Endodermal cell (in vitro differentiated cells): ENCODE results near the gene PTPRT. TPM values are rescaled to one million over a fixed set of nuclear protein-coding genes. Genes with fewer than 3 reads are reported as not detected.

Experiments used
- DNase-seq: peaks from one replicate; pipeline ENCODE4 v3.0.0-alpha.2; 2017
- H3K27ac ChIP-seq: 2 replicates; pipeline ENCODE4 v1.5.1; 2013; ENCODE audit warnings: mild to moderate bottlenecking, low read depth, low read length, moderate library complexity
- H3K27me3 ChIP-seq: 2 replicates; pipeline ENCODE4 v1.6.1; 2013; ENCODE audit warnings: mild to moderate bottlenecking, low read length, moderate library complexity; ENCODE audit not compliant: insufficient read depth, control insufficient read depth, poor library complexity, severe bottlenecking
- H3K36me3 ChIP-seq: 2 replicates; pipeline ENCODE4 v1.7.0; 2013; ENCODE audit warnings: mild to moderate bottlenecking, low read length, moderate library complexity; ENCODE audit not compliant: control insufficient read depth, insufficient read depth
- H3K4me1 ChIP-seq: one replicate; pipeline ENCODE4 v1.7.0; 2013; ENCODE audit warnings: low read length; ENCODE audit not compliant: control insufficient read depth, insufficient read depth
- H3K4me3 ChIP-seq: 2 replicates; pipeline ENCODE4 v1.5.1; 2013; ENCODE audit warnings: mild to moderate bottlenecking, low read length, moderate library complexity
- H3K9ac ChIP-seq: 2 replicates; pipeline ENCODE4 v1.6.1; 2013; ENCODE audit warnings: mild to moderate bottlenecking, low read length, moderate library complexity; ENCODE audit not compliant: poor library complexity, severe bottlenecking; ENCODE audit errors: extremely low read depth
- H3K9me3 ChIP-seq: 2 replicates; pipeline ENCODE4 v1.6.1; 2013; ENCODE audit warnings: mild to moderate bottlenecking, low read length, moderate library complexity; ENCODE audit not compliant: control insufficient read depth
- H3K27ac Mint-ChIP-seq: 2 replicates; pipeline ENCODE4 v1.8.0; 2020; ENCODE audit warnings: mixed read lengths
- H3K27me3 Mint-ChIP-seq: 2 replicates; pipeline ENCODE4 v1.8.0; 2021; ENCODE audit warnings: mild to moderate bottlenecking, mixed read lengths; ENCODE audit not compliant: insufficient read depth
- H3K36me3 Mint-ChIP-seq: 2 replicates; pipeline ENCODE4 v1.8.0; 2020; ENCODE audit warnings: low read depth, mixed read lengths
- H3K4me1 Mint-ChIP-seq: 2 replicates; pipeline ENCODE4 v1.8.0; 2020; ENCODE audit warnings: mixed read lengths
- H3K4me3 Mint-ChIP-seq: 2 replicates; pipeline ENCODE4 v1.8.0; 2020; ENCODE audit warnings: mild to moderate bottlenecking, moderate library complexity, mixed read lengths
- H3K9me3 Mint-ChIP-seq: 2 replicates; pipeline ENCODE4 v1.8.0; 2020; ENCODE audit warnings: mild to moderate bottlenecking, mixed read lengths
- WGBS, 2 experiments: methylation state at CpG; one replicate each; pipeline versions ENCODE4 v1.1.5 to v1.1.7; 2013; ENCODE audit warnings: missing lambda C conversion rate in 2 of 2, mixed read lengths in 1 of 2; ENCODE audit not compliant: insufficient coverage in 1 of 2, insufficient read length in 1 of 2; 5-methylcytosine and 5-hydroxymethylcytosine counted together
- total RNA-seq, 2 donors: library from RNA; stranded (reverse); fragmentation: NEBNext Ultra II Directional in 1 of 2; extraction: Animal tissue kit (Norgen Biotek cat#: 25700) in 1 of 2; gene quantifications; 2 replicates in 1 of 2; 3 replicates in 1 of 2; pipeline ENCODE4 v1.2.1, GENCODE V29; 2021
- TF ChIP-seq, protein P1 (sequence below): fragments of 200-600 bp; sonication (generic); conservative IDR thresholded peaks from 2 replicates; pipeline ENCODE4 v1.5.0; 2021; ENCODE audit warnings: antibody characterized with exemption, mild to moderate bottlenecking

Gene PTPRT
- total RNA-seq, 2 donors from 2014 or later: 2.3 to 2.7 TPM

DNA sequence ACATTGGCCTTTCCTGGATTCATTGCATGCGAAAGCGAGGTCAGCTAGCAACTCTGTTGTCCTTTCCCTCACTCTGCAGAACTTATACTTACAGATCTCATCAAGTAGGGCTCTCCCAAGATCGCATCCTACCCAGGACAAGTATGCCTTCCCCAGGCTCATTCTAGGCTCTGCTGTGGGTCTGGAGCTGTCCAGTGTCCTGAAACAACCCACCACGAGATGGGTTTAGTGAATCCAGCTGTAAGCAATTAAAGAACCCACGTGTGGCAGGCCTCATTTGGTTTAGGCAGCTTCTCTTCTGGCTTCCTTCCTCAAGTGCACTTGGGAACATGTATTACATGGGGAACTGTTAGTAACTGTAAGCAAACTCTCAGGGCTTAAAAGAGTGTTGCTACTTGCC lies 1165.1 kb downstream of the PTPRT start:
- 45 to 57% methylated on average over 4 to 5 of the region's 5 CpGs for WGBS, 2 experiments
- Histone ChIP-seq H3K27me3 (peaks cover 10% of the 10 kb centered on the region), H3K4me3 (no peak overlapping the region), H3K9me3 (no peaks in the 10 kb centered on the region), H3K36me3 (no peaks in the 10 kb centered on the region), H3K4me1 (no peaks in the 10 kb centered on the region), H3K9ac (no peak overlapping the region), H3K27ac (no peak overlapping the region)
- Mint-ChIP-seq H3K4me1 (peaks cover 2% of the 10 kb centered on the region), H3K27me3 (peaks cover 10% of the 10 kb centered on the region), H3K36me3 (no peaks in the 10 kb centered on the region), H3K27ac (no peak overlapping the region), H3K4me3 (no peak overlapping the region), H3K9me3 (no peaks in the 10 kb centered on the region)
- peak; percentile 89 for DNase-seq
- TF ChIP-seq, protein P1, sequence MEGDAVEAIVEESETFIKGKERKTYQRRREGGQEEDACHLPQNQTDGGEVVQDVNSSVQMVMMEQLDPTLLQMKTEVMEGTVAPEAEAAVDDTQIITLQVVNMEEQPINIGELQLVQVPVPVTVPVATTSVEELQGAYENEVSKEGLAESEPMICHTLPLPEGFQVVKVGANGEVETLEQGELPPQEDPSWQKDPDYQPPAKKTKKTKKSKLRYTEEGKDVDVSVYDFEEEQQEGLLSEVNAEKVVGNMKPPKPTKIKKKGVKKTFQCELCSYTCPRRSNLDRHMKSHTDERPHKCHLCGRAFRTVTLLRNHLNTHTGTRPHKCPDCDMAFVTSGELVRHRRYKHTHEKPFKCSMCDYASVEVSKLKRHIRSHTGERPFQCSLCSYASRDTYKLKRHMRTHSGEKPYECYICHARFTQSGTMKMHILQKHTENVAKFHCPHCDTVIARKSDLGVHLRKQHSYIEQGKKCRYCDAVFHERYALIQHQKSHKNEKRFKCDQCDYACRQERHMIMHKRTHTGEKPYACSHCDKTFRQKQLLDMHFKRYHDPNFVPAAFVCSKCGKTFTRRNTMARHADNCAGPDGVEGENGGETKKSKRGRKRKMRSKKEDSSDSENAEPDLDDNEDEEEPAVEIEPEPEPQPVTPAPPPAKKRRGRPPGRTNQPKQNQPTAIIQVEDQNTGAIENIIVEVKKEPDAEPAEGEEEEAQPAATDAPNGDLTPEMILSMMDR: no peak
